ENCODE measurements around the gene MITF. TPM values are rescaled to one million over a fixed set of nuclear protein-coding genes. Genes with fewer than 3 reads are reported as not detected.

Gene MITF
- total and polyA plus RNA-seq, 2 donors (not counting 1 experiment from before 2014, with no cell fraction given): 0.10 TPM; not detected in 1

DNA sequence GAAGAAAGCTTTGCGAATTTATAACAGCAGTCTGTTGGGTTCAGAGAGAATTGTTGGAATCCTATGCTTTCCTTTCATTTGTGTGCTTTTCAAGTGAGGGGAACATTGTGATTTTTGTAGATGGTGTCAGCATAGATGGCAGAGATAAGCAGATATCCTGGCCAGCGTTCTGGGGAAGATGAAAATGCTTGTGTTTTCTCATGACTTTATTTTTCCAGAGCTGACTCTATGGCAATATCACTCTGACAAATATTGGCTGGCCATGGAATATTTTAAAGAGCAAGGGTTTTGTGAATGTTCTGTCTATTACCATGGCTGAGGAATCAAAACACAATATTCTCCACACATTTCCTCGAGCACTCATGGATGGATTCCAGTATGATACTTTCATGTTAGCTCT is 108.8 kb downstream of the MITF start:
- Histone ChIP-seq H3K9ac (ENCODE audit: low read length) (no peak overlapping the region), H3K4me1 (ENCODE audit: control insufficient read depth in 2 of 2, insufficient read depth in 2 of 2, low read length in 2 of 2) (no peaks in the 10 kb centered on the region), H3K9me3 (ENCODE audit: control extremely low read depth in 1 of 3, control insufficient read depth in 2 of 3, insufficient read depth in 1 of 3, low read length in 2 of 3) (no peaks in the 10 kb centered on the region), H3K27me3 (replicated peaks in 1 of 4; ENCODE audit: control extremely low read depth in 1 of 4, control insufficient read depth in 3 of 4, insufficient read depth in 4 of 4, low read length in 3 of 4) (no peaks in the 10 kb centered on the region), H4K20me1 (ENCODE audit: control insufficient read depth, insufficient read depth, low read length, poor library complexity, severe bottlenecking) (no peaks in the 10 kb centered on the region), H3K79me2 (ENCODE audit: control insufficient read depth, insufficient read depth, low read length) (no peaks in the 10 kb centered on the region), H2AFZ (ENCODE audit: insufficient read depth, low read depth, low read length, poor library complexity, severe bottlenecking) (no peak overlapping the region), H3K4me2 (replicated peaks; ENCODE audit: low read depth, low read length, poor library complexity, severe bottlenecking) (no peak overlapping the region), H3K27ac (ENCODE audit: low read length in 2 of 2) (no peak overlapping the region), H3K36me3 (replicated peaks in 1 of 2; ENCODE audit: control extremely low read depth in 1 of 2, control insufficient read depth in 1 of 2, extremely low read depth in 1 of 2, insufficient read depth in 2 of 2, low read length in 1 of 2) (no peaks in the 10 kb centered on the region), H3K4me3 (ENCODE audit: control extremely low read depth in 1 of 5, extremely low read depth in 1 of 5, insufficient read depth in 1 of 5, low read depth in 2 of 5, low read length in 4 of 5) (no peak overlapping the region)
- ATAC-seq (ENCODE audit: low read depth) (no peak), DNase-seq (no peak)
- H3K4me1 Mint-ChIP-seq: no peaks in the 10 kb centered on the region
- H3K4me3 Mint-ChIP-seq: no peak overlapping the region
- H3K9me3 Mint-ChIP-seq (ENCODE audit: insufficient read depth): no peaks in the 10 kb centered on the region
- CTCF ChIA-PET: no interaction called here
- POLR2A ChIA-PET: no interaction called here
- intact Hi-C loops (cut with micrococcal nuclease): no loop called here
- no peaks in the 10 kb centered on the region for H3K27me3 Mint-ChIP-seq
- 100% methylated on average over 1 of the region's 3 CpGs for WGBS (ENCODE audit: insufficient coverage)
- H3K27ac Mint-ChIP-seq: no peak overlapping the region
- TF ChIP-seq, protein P1, sequence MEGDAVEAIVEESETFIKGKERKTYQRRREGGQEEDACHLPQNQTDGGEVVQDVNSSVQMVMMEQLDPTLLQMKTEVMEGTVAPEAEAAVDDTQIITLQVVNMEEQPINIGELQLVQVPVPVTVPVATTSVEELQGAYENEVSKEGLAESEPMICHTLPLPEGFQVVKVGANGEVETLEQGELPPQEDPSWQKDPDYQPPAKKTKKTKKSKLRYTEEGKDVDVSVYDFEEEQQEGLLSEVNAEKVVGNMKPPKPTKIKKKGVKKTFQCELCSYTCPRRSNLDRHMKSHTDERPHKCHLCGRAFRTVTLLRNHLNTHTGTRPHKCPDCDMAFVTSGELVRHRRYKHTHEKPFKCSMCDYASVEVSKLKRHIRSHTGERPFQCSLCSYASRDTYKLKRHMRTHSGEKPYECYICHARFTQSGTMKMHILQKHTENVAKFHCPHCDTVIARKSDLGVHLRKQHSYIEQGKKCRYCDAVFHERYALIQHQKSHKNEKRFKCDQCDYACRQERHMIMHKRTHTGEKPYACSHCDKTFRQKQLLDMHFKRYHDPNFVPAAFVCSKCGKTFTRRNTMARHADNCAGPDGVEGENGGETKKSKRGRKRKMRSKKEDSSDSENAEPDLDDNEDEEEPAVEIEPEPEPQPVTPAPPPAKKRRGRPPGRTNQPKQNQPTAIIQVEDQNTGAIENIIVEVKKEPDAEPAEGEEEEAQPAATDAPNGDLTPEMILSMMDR (IDR thresholded peaks at IDR 0.05): no peak
- no peak for TF ChIP-seq EZH2 (IDR thresholded peaks at IDR 0.05; ENCODE audit: borderline replicate concordance, insufficient read depth, low read depth, low read length, poor library complexity, severe bottlenecking)

DNA sequence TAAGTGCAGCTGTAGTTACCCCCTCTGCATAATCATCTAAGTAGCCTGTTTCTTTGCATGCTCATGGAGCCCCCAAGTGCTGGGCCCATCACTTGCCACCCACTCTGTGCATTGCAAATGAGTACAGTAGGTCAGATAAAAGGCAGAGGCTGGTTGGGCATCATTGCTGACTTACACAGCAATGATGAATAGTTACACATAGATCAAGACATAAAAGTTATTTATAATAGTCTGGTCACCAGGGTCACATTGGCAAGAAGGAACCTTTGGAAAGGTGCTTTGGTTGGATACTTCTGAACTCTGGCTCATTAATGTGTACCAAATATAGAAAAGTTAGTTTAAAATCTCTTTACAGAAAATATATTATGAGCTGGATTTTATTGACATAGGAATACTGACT is 111.6 kb downstream of the MITF start:
- H3K4me1 ChIP-seq (ENCODE audit: control insufficient read depth in 2 of 2, insufficient read depth in 2 of 2, low read length in 2 of 2): no peaks in the 10 kb centered on the region
- Mint-ChIP-seq H3K27me3 (no peaks in the 10 kb centered on the region), H3K27ac (no peak overlapping the region), H3K9me3 (ENCODE audit: insufficient read depth) (no peaks in the 10 kb centered on the region), H3K4me3 (no peak overlapping the region), H3K4me1 (no peaks in the 10 kb centered on the region)
- ChIA-PET POLR2A (no interaction called here), CTCF (interaction anchor here (1.2 kb wide), 1 partner anchor 23 kb away, joined by 4 read pairs; no protein-coding TSS in a partner anchor)
- TF ChIP-seq, protein P1 (IDR thresholded peaks at IDR 0.05): no peak
- no peak for TF ChIP-seq EZH2 (IDR thresholded peaks at IDR 0.05; ENCODE audit: borderline replicate concordance, insufficient read depth, low read depth, low read length, poor library complexity, severe bottlenecking)
- no peaks in the 10 kb centered on the region for H3K9me3 ChIP-seq (ENCODE audit: control extremely low read depth in 1 of 3, control insufficient read depth in 2 of 3, insufficient read depth in 1 of 3, low read length in 2 of 3)
- H3K27ac ChIP-seq (ENCODE audit: low read length in 2 of 2): no peak overlapping the region
- no peak for DNase-seq
- no peaks in the 10 kb centered on the region for H3K27me3 ChIP-seq (replicated peaks in 1 of 4; ENCODE audit: control extremely low read depth in 1 of 4, control insufficient read depth in 3 of 4, insufficient read depth in 4 of 4, low read length in 3 of 4)
- no peaks in the 10 kb centered on the region for H4K20me1 ChIP-seq (ENCODE audit: control insufficient read depth, insufficient read depth, low read length, poor library complexity, severe bottlenecking)
- ATAC-seq (ENCODE audit: low read depth): no peak
- no peaks in the 10 kb centered on the region for H3K79me2 ChIP-seq (ENCODE audit: control insufficient read depth, insufficient read depth, low read length)
- no peak overlapping the region for H3K4me3 ChIP-seq (ENCODE audit: control extremely low read depth in 1 of 5, extremely low read depth in 1 of 5, insufficient read depth in 1 of 5, low read depth in 2 of 5, low read length in 4 of 5)
- no peak overlapping the region for H3K4me2 ChIP-seq (replicated peaks; ENCODE audit: low read depth, low read length, poor library complexity, severe bottlenecking)
- H2AFZ ChIP-seq (ENCODE audit: insufficient read depth, low read depth, low read length, poor library complexity, severe bottlenecking): no peak overlapping the region
- intact Hi-C loops (cut with micrococcal nuclease): no loop called here
- no peak overlapping the region for H3K9ac ChIP-seq (ENCODE audit: low read length)
- H3K36me3 ChIP-seq (replicated peaks in 1 of 2; ENCODE audit: control extremely low read depth in 1 of 2, control insufficient read depth in 1 of 2, extremely low read depth in 1 of 2, insufficient read depth in 2 of 2, low read length in 1 of 2): no peaks in the 10 kb centered on the region
